Gastrocnemius medialis (tissue), 4 donors: ENCODE measurements around the gene CCBE1. TPM values are rescaled to one million over a fixed set of nuclear protein-coding genes. Genes with fewer than 3 reads are reported as not detected.

Source experiments
- ATAC-seq, 2 donors: fragments of 150-250 bp; one replicate each; pipeline ENCODE4 v1.9.1; 2016
- DNase-seq, 2 donors: peaks; one replicate each; pipeline ENCODE4 v3.0.0-alpha.2; 2019
- H3K27ac ChIP-seq, 4 donors: fragments of 200-600 bp; sonication (generic); 1 replicate in 1 of 4; 2 replicates in 3 of 4; pipeline ENCODE4 v1.5.1; 2016 to 2018; ENCODE audit warnings: mild to moderate bottlenecking in 2 of 4, moderate library complexity in 1 of 4
- H3K27me3 ChIP-seq, 3 donors: fragments of 200-600 bp; sonication (generic) in 2 of 3; 1 replicate in 1 of 3; 2 replicates in 2 of 3; pipeline versions ENCODE4 v1.5.1 to v1.6.0; 2016 to 2019; ENCODE audit warnings: mild to moderate bottlenecking in 1 of 3, moderate library complexity in 1 of 3
- H3K36me3 ChIP-seq, 2 donors: fragments of 200-600 bp; sonication (generic) in 1 of 2; one replicate each; pipeline ENCODE4 v1.5.1; 2017 to 2018
- H3K4me1 ChIP-seq, 2 donors: fragments of 200-600 bp; sonication (generic) in 1 of 2; one replicate each; pipeline ENCODE4 v1.5.1; 2016 to 2017; ENCODE audit warnings: mild to moderate bottlenecking in 2 of 2
- H3K4me3 ChIP-seq, 4 donors: fragments of 200-600 bp; sonication (generic) in 3 of 4; 1 replicate in 1 of 4; 2 replicates in 3 of 4; pipeline ENCODE4 v1.5.1; 2016 to 2019; ENCODE audit warnings: mild to moderate bottlenecking in 2 of 4
- H3K9me3 ChIP-seq, 3 donors: fragments of 200-600 bp; sonication (generic) in 2 of 3; 1 replicate in 1 of 3; 2 replicates in 2 of 3; pipeline ENCODE4 v1.5.1; 2016 to 2019
- POLR2A ChIP-seq, 2 donors: fragments of 450-650 bp; IDR thresholded peaks; one replicate each; pipeline ENCODE4 v1.6.1; 2017; ENCODE audit warnings: antibody characterized with exemption in 2 of 2, mild to moderate bottlenecking in 2 of 2, moderate library complexity in 2 of 2
- in situ Hi-C, 4 donors: fragments of 200-750 bp; cut with MboI; loops; one replicate each; pipeline versions ENCODE4 v1.15.0 to v1.8.0; 2017; ENCODE audit warnings: low sequenced_read_pairs in 4 of 4
- intact Hi-C: fragments of 100-400 bp; cut with DNase I; formaldehyde crosslinking; loops from one replicate; pipeline ENCODE4 v1.15.1; 2023; ENCODE audit warnings: low total_unique reads
- total RNA-seq, 4 donors: library from RNA; depleted of rRNA; stranded (reverse); fragments of >200 nt; gene quantifications; one replicate each; pipeline versions ENCODE4 v1.1.0 to v1.2.3, GENCODE V29; 2016
- TF ChIP-seq, protein P1 (sequence below), 5 experiments: fragments of 450-650 bp in 3 of 5; fragments of 200-600 bp in 2 of 5; sonication (generic) in 2 of 5; IDR thresholded peaks in 4 of 5; conservative IDR thresholded peaks in 1 of 5; 1 replicate in 4 of 5; 2 replicates in 1 of 5; pipeline ENCODE4 v1.5.1; 2016 to 2019; ENCODE audit warnings: antibody characterized with exemption in 5 of 5, mild to moderate bottlenecking in 3 of 5, moderate library complexity in 3 of 5

CCBE1 gene
- total RNA-seq, 4 donors from 2014 or later = 0.44 to 2.7 (median 1.3) TPM

DNA sequence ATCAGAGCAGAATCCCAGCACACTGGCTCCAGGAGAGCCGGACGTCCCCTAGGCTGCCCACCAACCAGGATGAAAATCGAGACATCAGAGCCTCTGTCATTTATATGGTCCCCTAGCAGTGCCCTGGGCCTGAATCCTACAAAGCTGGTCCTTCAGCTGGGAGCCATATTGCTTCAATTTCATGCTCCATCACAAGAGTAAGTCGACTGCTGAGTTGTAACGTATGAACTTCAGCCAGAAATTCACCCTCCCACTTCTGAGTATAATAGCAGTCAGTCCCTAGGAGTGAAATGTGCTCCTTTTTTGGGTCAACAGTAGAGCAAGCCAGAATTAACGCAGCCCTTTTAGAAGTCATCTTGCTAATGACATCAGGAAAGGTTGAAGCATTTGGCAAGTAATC, 126.4 kb downstream of the CCBE1 start:
- Histone ChIP-seq H3K4me1 (no peaks in the 10 kb centered on the region), H3K9me3 (no peaks in the 10 kb centered on the region), H3K4me3 (no peak overlapping the region), H3K36me3 (no peaks in the 10 kb centered on the region), H3K27ac (no peak overlapping the region), H3K27me3 (no peaks in the 10 kb centered on the region)
- intact Hi-C loops (no loop called here), in situ Hi-C loops (no loop called here)
- TF ChIP-seq, protein P1, sequence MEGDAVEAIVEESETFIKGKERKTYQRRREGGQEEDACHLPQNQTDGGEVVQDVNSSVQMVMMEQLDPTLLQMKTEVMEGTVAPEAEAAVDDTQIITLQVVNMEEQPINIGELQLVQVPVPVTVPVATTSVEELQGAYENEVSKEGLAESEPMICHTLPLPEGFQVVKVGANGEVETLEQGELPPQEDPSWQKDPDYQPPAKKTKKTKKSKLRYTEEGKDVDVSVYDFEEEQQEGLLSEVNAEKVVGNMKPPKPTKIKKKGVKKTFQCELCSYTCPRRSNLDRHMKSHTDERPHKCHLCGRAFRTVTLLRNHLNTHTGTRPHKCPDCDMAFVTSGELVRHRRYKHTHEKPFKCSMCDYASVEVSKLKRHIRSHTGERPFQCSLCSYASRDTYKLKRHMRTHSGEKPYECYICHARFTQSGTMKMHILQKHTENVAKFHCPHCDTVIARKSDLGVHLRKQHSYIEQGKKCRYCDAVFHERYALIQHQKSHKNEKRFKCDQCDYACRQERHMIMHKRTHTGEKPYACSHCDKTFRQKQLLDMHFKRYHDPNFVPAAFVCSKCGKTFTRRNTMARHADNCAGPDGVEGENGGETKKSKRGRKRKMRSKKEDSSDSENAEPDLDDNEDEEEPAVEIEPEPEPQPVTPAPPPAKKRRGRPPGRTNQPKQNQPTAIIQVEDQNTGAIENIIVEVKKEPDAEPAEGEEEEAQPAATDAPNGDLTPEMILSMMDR (IDR thresholded peaks at IDR 0.05 in 4 of 5, conservative IDR thresholded peaks at IDR 0.05 in 1 of 5) = no peak
- TF ChIP-seq POLR2A (IDR thresholded peaks at IDR 0.05) = no peak
- ATAC-seq (no peak), DNase-seq (no peak)

DNA sequence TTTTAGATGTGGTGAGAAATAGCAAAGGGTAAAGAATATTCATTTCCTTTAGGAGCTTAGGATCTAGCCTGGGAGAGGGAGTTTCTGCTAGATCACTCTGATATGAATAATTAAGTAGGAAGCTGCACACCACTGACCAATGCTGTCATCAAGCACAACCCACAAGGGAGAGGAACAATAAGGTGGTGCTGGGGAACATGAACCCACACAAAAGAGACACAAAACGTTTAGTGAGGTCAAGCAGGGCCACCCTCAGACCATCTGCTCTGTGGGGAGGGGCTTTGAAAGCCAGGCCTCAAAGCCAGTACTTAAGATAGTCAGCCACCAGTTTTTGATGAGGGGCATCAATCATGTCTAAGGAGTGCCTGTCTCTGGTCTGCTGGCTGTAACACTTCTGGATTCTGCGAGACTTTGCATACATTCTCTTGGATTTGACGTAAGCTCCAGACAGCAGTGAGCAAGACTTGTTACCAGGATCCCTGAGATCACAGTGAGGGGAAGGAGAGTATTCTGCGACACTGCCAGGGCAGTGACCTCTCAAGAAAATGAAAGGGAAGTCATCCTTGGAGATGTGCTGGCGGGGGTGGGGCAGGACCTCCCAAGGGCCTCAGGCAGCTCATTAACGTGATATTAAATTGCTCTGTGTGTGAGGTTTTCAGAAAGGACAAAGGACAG, 127.0 kb downstream of the CCBE1 start:
- Histone ChIP-seq H3K4me3 (no peak overlapping the region), H3K36me3 (no peaks in the 10 kb centered on the region), H3K4me1 (no peaks in the 10 kb centered on the region), H3K9me3 (no peaks in the 10 kb centered on the region), H3K27ac (no peak overlapping the region), H3K27me3 (no peaks in the 10 kb centered on the region)
- intact Hi-C loops = no loop called here
- in situ Hi-C loops = no loop called here
- ATAC-seq (no peak), DNase-seq (no peak)
- TF ChIP-seq POLR2A (IDR thresholded peaks at IDR 0.05) = no peak
- TF ChIP-seq, protein P1 (IDR thresholded peaks at IDR 0.05 in 4 of 5, conservative IDR thresholded peaks at IDR 0.05 in 1 of 5) = no peak

DNA sequence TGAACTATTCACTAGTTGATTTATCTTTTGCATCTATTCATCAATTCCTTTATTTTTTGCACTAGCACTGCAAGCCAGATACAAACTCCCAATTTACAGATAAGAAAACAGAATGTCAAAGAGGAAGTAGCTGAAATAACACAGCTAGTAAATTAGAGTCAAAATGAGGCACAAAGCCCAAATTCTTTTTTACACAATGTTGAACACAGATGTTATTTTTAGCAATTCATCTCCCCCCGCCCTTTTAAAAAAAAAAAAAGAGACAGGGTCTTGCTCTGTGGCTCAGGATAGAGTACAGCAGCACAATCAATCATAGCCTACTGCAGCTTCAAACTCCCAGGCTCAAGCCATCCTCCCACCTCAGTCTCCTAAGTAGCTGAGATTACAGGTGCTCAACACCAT, 127.8 kb downstream of the CCBE1 start:
- TF ChIP-seq POLR2A (IDR thresholded peaks at IDR 0.05) = no peak
- TF ChIP-seq, protein P1 (IDR thresholded peaks at IDR 0.05 in 4 of 5, conservative IDR thresholded peaks at IDR 0.05 in 1 of 5) = no peak
- intact Hi-C loops = no loop called here
- H3K27me3 ChIP-seq = no peaks in the 10 kb centered on the region
- in situ Hi-C loops = no loop called here
- no peak overlapping the region for H3K27ac ChIP-seq
- no peak for DNase-seq
- H3K36me3 ChIP-seq = no peaks in the 10 kb centered on the region
- no peak for ATAC-seq
- H3K4me1 ChIP-seq = no peaks in the 10 kb centered on the region
- no peak overlapping the region for H3K4me3 ChIP-seq
- H3K9me3 ChIP-seq = no peaks in the 10 kb centered on the region

DNA sequence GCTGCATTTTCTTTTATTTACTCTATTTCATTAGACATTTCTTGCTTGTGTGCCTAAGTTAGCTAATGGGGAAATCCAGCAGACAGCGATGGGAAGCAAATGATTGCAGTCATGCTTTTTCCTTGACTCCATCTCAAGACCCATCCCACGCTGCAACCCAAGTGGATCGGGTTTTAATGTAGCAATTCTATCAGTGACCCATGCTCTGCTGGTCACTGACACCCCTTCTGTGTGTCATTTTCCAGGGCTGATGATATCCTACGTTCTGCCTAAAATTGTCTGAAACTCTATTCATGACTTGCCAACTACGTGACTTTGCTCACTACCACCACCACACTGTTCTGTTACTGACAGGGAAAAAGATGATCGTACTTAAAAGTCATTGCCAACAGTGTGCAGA, 129.8 kb downstream of the CCBE1 start:
- no peak for ATAC-seq
- H3K27ac ChIP-seq = no peak overlapping the region

More for the DNA sequence above, 129.8 kb downstream of the CCBE1 start:
- H3K4me3 ChIP-seq = no peak overlapping the region
- H3K36me3 ChIP-seq = no peaks in the 10 kb centered on the region
- H3K27me3 ChIP-seq = no peaks in the 10 kb centered on the region
- no peaks in the 10 kb centered on the region for H3K4me1 ChIP-seq
- in situ Hi-C loops (no loop called here), intact Hi-C loops (no loop called here)
- DNase-seq = no peak
- TF ChIP-seq POLR2A (IDR thresholded peaks at IDR 0.05) = no peak
- TF ChIP-seq, protein P1 (IDR thresholded peaks at IDR 0.05 in 4 of 5, conservative IDR thresholded peaks at IDR 0.05 in 1 of 5) = no peak
- no peaks in the 10 kb centered on the region for H3K9me3 ChIP-seq
